Measurements from ENCODE around the gene ZCCHC24.
"Not testable (repeated sequence)": the region's sequence is repeated elsewhere in the genome, so short reads cannot be mapped to it uniquely, and the experiment has no call there.

Gene ZCCHC24

GRCh38 chr10:79347894-79348639 is 97.4 kb downstream of the ZCCHC24 start:
- DNase-seq (ENCODE audit: low read depth in 1 of 2, low spot score in 1 of 2) = peak; percentile 56 to 62

- peak; percentile 89 to 90 for DNase-seq (ENCODE audit: low read depth in 1 of 2, low spot score in 1 of 2)
Observed at GRCh38 chr10:79347226-79347893, 98.1 kb downstream of the ZCCHC24 start, which contains the start of gene PPIF. PPIF (plus strand) TSS chr10:79347469; CDS start chr10:79347549, 80 bp downstream.

- no peak for DNase-seq (ENCODE audit: low read depth in 1 of 2, low spot score in 1 of 2)
Observed at GRCh38 chr10:79346388-79347225, 98.8 kb downstream of the ZCCHC24 start.

GRCh38 chr10:79346012-79346340 is 99.4 kb downstream of the ZCCHC24 start:
- DNase-seq (ENCODE audit: low read depth in 1 of 2, low spot score in 1 of 2) = no peak

GRCh38 chr10:79345241-79346011 is 100.0 kb downstream of the ZCCHC24 start:
- no peak for DNase-seq (ENCODE audit: low read depth in 1 of 2, low spot score in 1 of 2)

GRCh38 chr10:79344502-79345195 is 100.8 kb downstream of the ZCCHC24 start:
- no peak for DNase-seq (ENCODE audit: low read depth in 1 of 2, low spot score in 1 of 2)

- DNase-seq (ENCODE audit: low read depth in 1 of 2, low spot score in 1 of 2) = no peak
Observed at GRCh38 chr10:79342811-79343561, 102.4 kb downstream of the ZCCHC24 start.

GRCh38 chr10:79342295-79342761 is 103.1 kb downstream of the ZCCHC24 start:
- DNase-seq (ENCODE audit: low read depth in 1 of 2, low spot score in 1 of 2) = no peak

- no peak for DNase-seq (ENCODE audit: low read depth in 1 of 2, low spot score in 1 of 2)
Observed at GRCh38 chr10:79340646-79341244, 104.7 kb downstream of the ZCCHC24 start.

- DNase-seq (ENCODE audit: low read depth in 1 of 2, low spot score in 1 of 2) = no peak
Observed at GRCh38 chr10:79339266-79339665, 106.2 kb downstream of the ZCCHC24 start.

GRCh38 chr10:79337783-79338469 is 107.5 kb downstream of the ZCCHC24 start:
- DNase-seq (ENCODE audit: low read depth in 1 of 2, low spot score in 1 of 2) = not testable (repeated sequence)

- no peak for DNase-seq (ENCODE audit: low read depth in 1 of 2, low spot score in 1 of 2)
Observed at GRCh38 chr10:79336739-79337138, 108.7 kb downstream of the ZCCHC24 start.

- no peak for DNase-seq (ENCODE audit: low read depth in 1 of 2, low spot score in 1 of 2)
Observed at GRCh38 chr10:79336276-79336675, 109.1 kb downstream of the ZCCHC24 start.

GRCh38 chr10:79335470-79336235 is 109.8 kb downstream of the ZCCHC24 start:
- DNase-seq (ENCODE audit: low read depth in 1 of 2, low spot score in 1 of 2) = no peak

- no peak for DNase-seq (ENCODE audit: low read depth in 1 of 2, low spot score in 1 of 2)
Observed at GRCh38 chr10:79335094-79335469, 110.3 kb downstream of the ZCCHC24 start.

- DNase-seq (ENCODE audit: low read depth in 1 of 2, low spot score in 1 of 2) = no peak
Observed at GRCh38 chr10:79334573-79334972, 110.9 kb downstream of the ZCCHC24 start.

- DNase-seq (ENCODE audit: low read depth in 1 of 2, low spot score in 1 of 2) = no peak
Observed at GRCh38 chr10:79333513-79333912, 111.9 kb downstream of the ZCCHC24 start.
